Measurements from ENCODE around the gene AQR.
"Not testable (repeated sequence)": the region's sequence is repeated elsewhere in the genome, so short reads cannot be mapped to it uniquely, and the experiment has no call there.

AQR gene

DNA sequence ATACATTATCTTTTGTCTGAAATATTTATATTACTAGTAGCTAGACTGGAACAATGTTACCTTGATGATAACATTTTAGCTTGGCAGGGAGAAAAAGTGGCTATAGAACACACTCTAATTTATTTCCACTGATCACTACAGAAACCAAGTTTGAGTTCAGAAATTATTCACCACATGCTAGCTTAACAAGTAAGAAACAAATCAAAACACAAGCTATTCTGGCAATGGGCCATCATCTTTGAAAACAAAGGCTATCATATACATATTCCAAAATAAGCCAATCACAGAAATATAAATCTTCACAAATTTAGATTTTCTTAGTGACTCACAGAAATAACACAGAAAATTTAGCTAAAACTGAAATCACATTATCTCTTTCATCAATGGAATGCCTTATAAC, 17.1 kb downstream of the AQR start:
- DNase-seq = no peak

DNA sequence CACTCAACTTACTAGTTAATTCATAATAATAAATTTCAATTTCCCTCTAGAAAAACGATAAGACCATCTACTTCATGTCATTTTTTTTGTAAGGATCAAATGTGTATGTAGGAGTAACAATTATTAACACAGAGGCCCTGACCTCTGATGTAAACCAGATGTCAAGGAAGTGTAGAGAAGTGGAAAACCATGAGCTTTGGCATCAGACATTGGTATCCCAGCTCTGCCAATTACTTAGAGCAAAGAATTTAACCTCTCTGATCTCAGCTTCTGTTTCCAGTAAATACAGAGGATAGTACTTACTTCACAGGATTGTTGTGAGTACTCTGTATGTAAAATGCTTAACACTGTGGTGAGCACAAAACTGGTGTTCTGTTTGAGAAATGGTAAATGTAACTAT, 17.5 kb downstream of the AQR start:
- DNase-seq = no peak

DNA sequence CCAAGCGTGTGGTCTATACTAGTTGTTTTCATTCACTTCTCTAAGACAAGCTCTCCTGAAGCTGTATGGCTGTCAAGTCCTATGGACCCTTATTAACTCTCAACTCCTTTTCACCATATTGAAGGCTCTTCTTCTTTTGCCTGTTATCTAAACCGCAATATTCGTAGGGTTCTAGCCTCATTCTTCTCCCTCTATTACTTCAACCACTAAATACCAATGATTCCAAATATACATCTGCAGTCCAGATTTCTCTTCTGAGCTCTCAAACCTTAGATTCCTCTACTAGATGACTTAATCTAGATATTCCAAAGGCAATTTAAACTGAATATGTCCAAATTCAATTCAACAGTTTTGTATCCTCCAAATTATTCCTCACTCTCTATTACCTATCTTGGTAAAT, 24.6 kb downstream of the AQR start:
- no peak for DNase-seq

DNA sequence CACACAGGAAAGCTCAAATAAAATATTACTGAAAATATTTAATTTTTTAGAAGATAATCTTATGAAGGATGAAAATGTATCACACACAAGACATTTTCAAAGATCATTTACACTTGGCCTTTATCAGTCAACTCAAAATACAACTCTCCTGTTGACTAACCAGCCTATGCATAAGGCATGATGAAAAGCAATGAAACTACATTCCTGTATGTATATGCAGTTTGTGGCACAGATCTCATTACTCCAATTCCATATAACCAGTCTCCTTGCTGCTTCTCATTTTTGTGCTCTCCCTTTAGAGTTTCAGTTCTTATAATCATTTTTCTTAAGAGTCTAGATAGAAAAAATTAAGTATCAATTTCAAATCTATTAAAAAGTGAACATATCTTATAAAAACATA, 25.8 kb downstream of the AQR start:
- DNase-seq = no peak

DNA sequence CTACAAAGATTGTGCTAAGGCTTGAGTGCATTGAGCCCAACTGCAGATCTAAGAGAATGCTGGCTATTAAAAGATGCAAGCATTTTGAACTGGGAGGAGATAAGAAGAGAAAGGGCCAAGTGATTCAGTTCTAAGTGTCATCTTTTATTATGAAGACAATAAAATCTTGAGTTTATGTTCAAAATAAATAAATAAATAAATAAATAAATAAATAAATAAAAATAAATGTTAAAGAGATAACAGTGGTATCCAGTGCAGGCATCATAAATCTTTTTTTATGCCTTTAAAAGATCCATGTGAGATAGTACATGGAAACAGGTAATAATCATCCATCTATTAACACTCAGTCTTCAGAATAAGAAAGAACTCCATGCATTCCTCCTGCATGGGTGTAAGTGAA, 26.3 kb downstream of the AQR start:
- not testable (repeated sequence) for DNase-seq

DNA sequence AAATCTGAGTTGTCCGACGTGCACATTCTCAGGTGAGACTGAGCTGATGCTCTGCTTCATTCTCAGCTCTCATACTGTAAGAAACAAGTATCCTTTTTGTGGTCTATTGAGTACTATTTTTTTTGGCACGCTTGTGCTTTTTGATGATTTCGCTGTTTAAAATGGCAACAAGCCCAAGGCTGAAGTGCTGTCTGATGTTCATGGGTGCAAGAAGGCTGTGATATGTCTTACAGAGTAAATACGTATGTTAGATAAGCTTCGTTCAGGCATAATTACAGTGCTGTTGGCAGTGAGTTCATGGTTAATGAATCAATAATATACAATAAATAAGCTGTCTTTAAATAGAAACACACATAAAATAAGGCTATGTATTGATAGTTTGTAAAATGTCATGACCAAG, 27.2 kb downstream of the AQR start:
- DNase-seq = no peak

DNA sequence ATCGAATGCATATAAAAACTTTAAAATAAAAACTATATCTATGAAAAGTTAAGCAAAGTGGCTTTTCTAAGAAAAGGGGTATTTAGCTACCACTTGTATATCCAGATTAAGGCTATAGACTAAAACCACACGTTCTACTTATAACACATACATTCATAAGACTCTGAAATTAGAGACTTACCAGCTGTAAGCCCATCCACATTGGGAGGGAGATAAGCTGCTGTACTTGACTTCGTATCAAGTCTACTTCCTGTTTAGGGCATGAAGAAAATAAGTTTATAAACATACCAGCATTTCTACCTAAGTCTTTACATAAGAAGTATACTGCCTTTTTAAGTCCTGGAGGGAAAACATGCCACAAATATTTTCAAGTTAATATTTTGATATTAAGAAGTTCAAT, 27.7 kb downstream of the AQR start:
- no peak for DNase-seq

DNA sequence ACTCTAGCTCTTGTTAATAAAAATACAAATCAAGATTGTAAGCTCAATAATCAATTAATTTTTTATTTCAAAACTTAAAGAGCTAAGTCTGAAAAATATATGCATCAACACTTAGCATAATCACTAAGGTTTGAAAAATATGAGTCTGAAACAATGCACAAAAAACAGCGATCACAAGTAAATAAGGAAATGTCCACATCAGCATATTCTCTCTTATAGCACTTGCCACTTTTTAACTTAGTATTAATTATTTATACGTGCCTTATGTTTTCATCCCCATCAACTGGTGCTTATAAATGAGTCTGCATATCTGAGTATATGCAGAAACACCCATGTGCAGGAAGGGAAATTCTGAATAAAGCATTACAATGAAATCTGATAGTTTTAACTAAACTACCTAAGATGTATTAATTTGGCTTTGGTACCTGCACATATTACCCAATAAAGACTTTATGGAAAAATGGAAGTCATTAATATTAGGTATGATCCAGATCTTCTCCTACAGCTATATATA, 28.3 kb downstream of the AQR start:
- no peak for DNase-seq

DNA sequence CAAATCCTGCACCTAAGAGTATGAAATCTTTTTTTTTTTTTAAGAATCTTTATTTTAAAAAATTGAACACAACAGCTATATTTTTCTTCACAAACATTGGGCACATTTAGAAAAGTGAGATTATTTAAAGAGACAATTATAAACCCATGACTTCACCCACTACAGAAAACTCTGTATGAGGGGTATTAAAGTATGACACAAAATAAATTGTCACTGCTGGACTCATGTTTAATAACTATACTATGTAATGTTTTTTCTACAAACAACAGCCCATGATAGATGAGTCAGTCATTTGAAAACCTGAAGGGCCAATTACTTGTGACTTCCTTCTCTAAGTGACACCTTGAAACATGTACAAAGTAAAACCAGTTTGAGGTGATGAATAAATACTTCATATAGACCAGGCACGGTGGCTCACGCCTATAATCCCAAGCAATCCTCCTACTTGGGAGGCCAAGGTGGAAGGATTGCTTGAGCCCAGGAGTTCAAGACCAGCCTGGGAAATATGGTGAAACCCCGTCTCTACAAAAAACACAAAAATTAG, 36.0 kb downstream of the AQR start:
- no peak for DNase-seq

DNA sequence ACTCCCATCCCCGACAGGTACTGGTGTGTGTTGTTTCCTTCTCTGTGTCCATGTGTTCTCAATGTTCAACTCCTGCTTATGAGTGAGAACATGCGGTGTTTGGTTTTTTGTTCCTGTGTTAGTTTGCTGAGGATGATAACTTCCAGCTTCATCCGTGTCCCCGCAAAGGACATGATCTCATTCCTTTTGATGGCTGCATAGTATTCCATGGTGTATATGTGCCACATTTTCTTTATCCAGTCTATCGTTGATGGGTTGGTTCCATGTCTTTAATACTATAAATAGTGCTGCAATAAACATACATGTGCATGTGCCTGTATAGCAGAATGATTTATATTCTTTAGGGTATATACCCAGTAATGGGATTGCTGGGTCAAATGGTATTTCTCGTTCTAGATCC, 41.2 kb downstream of the AQR start:
- DNase-seq = not testable (repeated sequence)

DNA sequence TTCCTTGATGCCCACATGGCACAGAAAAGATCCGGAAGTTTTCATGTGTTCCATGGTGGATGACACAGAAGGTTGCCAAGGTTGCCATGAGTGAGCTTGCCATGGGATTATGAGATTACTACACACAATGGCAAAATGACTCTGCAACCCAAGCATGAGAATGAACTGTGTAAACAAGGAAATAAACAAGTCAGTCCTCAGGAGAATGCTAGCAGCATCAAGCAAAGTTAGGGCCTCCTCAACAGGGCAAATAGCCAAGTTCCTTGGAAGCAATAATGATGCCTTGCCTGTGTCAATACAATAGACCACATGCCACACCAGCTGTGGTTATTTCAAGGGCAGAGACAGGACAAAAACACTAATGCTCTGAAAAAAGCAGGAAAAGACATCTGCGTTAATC, 41.8 kb downstream of the AQR start:
- no peak for DNase-seq

DNA sequence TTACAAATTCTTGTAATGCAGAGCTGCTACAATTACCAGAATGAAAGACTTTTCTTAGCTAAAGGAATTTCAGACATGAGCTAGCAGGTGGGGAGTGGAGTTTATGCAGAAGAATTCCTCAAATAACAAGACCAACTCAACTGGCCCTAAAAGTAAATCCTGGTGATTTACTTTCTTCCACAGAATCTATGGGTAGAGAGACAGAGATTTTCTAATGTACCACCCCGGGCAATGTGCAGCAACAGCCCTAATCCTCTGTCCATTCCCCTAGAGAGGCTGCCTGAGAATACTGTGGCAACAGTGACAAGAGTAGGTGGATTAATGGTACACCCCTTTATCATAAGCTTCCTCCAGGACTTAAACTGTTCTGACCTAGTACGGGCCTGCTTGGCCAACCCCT, 55.2 kb downstream of the AQR start:
- no peak for DNase-seq

DNA sequence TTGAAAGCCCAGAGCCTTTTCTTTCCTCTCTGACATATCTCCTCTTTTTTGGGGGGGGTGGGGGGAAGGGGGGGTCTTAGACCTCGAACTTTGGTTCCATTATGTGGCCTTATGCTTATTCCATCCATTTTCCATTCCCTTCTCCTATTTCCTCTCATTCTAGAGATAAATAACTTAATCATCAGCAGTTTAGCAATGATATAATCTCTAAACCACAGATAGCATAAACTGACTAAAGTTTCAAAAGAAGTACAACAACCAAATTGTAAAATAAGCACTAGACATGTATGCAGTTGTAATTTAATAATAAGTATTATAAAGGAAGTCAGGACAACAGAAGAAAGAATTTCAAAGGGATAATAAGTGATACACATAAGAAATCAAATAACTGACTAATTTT, 64.5 kb downstream of the AQR start:
- DNase-seq = no peak

DNA sequence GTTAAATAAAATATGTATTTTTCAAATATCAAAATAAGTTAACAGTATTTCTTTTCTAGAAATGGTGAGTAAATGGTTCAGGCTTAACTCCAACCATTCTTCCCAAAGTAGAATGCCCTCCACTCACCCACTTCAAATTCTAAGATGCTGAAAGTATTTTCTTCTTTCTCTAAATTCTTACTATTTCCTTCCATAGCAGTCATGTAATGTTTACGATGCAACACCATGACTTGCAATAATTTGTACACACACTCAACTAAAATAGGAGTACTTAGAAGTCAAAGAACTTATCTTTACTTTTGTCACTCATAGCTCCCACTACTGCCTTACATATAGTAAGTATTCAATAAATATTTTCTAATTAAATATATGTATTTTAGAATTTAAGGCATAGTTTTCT, 65.0 kb downstream of the AQR start:
- DNase-seq = no peak

DNA sequence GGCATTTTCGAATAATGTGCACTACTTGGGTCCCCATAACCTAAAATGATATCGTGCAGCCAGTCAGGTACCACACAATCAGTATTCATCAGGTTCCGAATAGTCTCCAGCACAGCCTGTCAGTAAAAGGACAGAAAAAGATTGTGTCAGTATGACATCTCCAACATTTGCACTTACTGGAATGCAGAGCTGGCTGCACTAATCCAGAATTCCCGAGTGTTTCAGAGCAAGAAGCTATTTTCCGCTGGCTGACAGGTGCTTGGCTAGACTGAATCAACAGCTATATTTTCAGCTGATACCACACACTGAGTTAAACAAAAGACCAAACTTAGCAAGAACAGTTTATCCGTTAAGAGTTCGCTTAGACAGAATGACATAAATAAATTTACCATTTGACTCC, 68.8 kb downstream of the AQR start:
- no peak for DNase-seq

DNA sequence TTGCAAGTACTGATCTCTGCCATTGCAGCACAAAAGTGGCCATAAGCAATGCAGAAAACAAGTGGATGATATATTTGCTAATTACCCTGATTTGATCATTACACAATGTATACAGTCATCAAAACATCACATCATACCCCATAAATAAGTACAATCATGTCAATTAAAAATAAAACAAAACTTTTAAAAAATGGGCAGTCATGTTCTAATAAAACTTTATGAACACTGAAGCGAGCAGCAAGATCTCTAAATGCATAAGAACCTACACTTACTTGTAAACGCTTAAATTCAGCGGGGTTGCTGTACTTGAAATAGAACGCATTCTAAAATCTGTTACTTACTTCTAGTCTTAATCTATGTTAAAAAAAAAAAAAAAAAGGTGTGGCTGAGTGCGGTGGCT, 73.4 kb downstream of the AQR start:
- no peak for DNase-seq

DNA sequence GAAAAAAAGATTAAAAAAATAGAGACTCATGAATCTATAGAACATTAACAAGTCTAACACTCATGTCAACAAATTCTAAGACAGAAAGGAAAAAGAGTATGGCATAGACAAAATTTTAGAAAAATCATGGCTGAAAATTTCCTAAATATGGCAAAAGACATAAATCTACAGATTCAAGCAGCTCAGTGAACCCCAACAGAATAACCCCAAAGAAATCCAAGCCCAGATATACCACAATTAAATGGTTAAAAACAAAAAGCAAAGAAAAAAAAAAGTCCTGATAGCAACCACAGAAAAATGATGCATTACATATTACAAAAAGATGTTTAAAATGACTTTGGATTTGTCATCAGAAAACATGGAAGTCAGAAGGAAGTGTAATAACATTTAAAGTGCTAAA, 75.6 kb downstream of the AQR start:
- DNase-seq = no peak

DNA sequence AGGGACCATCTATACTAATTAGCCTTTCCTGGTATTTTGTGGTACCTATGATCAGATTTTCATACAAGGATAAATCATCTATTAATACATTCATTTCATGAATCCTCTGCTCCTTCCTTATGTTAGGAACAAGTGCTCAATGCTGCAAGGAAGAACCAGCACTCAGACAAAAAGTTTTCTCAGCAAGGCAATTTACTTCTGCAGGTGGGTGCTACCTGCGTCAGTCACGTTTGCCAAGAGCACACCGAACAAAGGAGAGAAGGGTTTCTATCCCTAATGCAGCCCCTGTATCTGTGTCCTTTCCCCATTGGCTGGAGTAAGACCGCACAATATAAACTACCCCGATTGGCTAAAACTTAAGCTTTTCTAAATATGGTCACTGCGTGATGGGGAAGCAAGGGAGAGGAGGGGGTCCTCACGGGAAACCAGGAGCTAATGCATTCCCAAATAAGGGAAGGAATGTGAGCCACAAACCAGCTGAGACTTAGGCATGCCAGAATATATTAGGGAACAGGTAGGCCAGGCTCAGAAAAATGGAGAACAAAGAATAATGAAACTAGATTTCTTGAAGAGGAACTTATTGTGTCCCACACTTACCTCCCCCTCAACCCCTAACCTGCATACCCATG, 76.5 kb downstream of the AQR start:
- DNase-seq = no peak

DNA sequence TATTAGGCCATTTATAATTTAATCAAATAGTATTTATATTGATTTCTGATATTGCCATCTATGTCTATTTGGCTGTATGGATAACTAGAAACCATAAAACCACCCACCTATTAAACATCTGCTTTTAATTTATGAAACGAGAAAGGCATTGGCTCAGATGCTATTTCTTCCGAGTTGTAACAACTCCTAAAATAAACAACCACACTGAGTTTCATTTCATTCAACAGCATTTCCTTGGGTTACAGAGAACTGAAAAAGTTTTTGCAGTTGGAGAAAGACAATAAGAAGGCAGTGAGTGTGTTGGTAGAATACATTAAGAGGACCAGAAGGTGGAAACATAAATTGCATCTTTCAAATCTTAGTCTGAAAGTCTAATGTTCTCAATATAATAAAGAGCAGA, 79.1 kb downstream of the AQR start:
- DNase-seq = no peak

DNA sequence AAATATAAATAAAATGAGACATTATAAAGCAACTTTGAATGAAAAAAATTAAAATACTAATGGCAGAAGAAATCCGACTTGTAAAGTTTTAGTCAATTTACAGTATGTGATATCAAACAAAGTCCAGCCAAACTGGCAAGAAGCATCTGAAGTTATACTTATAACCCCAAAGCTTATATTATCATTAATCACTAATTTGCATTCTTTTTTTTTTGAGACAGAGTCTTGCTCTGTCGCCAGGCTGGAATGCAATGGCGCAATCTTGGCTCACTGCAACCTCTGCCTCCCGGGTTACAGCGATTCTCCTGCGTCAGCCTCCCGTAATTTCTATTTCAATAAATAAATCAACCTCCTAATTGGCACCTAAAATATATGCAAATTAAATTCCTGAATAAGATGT, 80.1 kb downstream of the AQR start:
- DNase-seq = no peak

DNA sequence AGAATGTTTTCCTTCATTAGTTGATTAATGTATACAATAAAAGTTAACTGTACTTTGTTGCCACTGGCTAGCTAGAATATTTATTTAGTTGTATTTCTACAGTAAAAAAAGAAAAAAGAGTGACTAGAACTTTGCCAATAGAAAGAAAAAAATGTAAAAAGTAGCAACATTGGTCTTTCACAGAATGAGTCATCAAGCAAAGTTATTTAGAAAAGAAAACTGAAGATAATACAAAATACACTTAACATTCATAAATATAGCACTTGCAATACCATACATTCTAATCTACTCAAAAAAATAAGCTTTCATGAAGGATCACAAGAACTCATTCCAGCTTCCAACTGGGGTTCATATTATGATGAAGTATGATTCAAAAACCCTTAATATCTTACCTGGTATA, 83.4 kb downstream of the AQR start:
- no peak for DNase-seq

DNA sequence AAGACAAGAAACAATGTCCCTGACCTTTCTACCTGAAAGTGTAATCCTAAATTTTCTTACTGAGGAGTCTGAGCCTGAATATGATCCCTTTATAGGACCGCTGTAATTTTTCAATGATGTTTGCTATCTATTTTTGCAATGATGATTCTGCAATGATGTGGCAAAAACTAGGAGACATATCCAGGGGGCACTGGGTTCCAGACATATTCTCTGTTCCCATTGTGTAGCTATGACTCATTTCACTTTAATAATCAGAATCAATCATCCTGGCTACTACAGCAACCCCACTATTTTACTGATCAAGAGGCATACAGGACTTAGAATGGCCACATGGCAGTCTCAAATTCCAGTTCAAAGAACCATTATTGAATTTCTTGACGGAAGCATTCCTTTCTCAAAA, 85.9 kb downstream of the AQR start:
- no peak for DNase-seq

DNA sequence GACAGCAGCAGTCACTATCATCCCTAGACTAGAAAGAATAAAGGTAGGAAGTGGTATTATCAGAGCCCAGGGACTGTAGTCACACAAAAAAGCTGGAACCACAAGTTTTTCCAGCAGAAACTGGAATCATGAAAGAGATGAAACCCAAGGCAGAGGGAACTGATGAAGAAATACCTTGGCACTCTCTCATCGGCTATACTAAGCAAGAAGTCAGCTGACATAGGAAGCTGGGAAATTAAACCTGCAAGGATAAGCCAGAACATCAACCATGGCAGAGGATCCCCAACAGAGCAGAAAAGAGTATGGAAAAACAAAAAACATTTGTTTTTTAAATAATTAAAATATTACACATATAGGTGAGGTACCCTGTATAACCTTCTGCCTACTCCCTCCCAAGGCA, 86.5 kb downstream of the AQR start:
- DNase-seq = no peak

DNA sequence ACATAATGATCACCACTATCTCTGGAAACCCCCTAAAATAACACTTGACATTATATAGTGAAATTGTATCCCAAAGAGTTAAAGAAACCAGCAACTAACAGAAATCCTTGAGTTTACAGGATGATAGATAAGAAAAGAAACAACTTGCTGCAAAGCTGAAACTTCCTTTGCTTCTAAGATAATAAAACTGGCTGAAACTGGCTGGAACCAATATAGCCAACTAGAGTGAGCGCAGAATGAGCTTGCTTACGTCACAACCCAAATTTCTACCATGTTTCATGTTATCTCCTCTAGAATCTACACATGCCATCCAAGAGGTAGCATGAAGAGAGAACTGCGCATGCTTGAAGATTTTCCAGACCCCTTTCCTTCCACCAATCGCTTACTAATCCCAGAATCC, 90.4 kb downstream of the AQR start:
- no peak for DNase-seq

DNA sequence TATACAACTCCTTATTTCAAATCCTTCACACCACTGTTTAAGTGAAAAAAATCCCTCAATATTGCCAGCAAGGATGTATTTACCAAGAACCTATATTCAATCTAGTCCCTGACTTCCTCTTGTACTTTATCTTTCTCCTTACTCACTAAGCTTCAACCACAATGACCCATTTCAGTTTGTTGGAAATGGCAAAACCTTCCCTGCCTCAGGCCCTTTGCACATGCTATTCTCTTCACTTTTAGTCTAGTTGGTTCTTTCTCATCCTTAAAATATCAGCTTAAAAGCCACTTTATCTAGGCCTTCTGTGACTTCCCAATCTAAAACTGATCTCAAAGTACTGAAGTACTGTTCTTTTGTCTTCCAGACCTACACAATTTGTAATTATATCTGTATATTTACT, 92.9 kb downstream of the AQR start:
- no peak for DNase-seq
